HG03432 (cell line): ENCODE results near the gene SPRR3.

Source experiments
- ATAC-seq: cut with Tn5 transposase; IDR thresholded peaks from one replicate; pipeline ENCODE4 v1.9.1; 2021; ENCODE audit warnings: mild to moderate bottlenecking, moderate library complexity; ENCODE audit not compliant: unreplicated experiment

Gene SPRR3

GRCh38 chr1:153001382-153001781 is at the start of gene SPRR3:
SPRR3 (plus strand) TSS chr1:153001749; CDS start chr1:153003021, 1,272 bp downstream.
- no peak for ATAC-seq

GRCh38 chr1:152953761-152954160 is 47.8 kb upstream of the SPRR3 start:
- ATAC-seq = no peak

GRCh38 chr1:152954436-152954835 is 47.1 kb upstream of the SPRR3 start:
- ATAC-seq = no peak

GRCh38 chr1:152957561-152957960 is 44.0 kb upstream of the SPRR3 start:
- ATAC-seq = no peak

- no peak for ATAC-seq
These were observed 42.3 kb upstream of the SPRR3 start for GRCh38 chr1:152959273-152959672.

- ATAC-seq = no peak
These were observed 41.6 kb upstream of the SPRR3 start for GRCh38 chr1:152959801-152960451.

- ATAC-seq = no peak
These were observed 41.0 kb upstream of the SPRR3 start for GRCh38 chr1:152960452-152961044.

- no peak for ATAC-seq
These were observed 40.2 kb upstream of the SPRR3 start for GRCh38 chr1:152961226-152961891.

- ATAC-seq = no peak
These were observed 38.6 kb upstream of the SPRR3 start for GRCh38 chr1:152962876-152963415.

GRCh38 chr1:152964536-152964935 is 37.0 kb upstream of the SPRR3 start:
- ATAC-seq = no peak

GRCh38 chr1:152965853-152966252 is 35.7 kb upstream of the SPRR3 start:
- ATAC-seq = no peak

GRCh38 chr1:152967201-152967600 is 34.3 kb upstream of the SPRR3 start:
- peak; percentile 60 for ATAC-seq

- peak; percentile 92 for ATAC-seq
These were observed 33.3 kb upstream of the SPRR3 start for GRCh38 chr1:152968248-152968647.

- ATAC-seq = no peak
These were observed 32.5 kb upstream of the SPRR3 start for GRCh38 chr1:152969036-152969435.

- no peak for ATAC-seq
These were observed 31.1 kb upstream of the SPRR3 start, which contains the start of gene SPRR4 for GRCh38 chr1:152970495-152970894. SPRR4 (plus strand) TSS chr1:152970648; CDS start chr1:152971891, 1,243 bp downstream.

GRCh38 chr1:152972196-152972886 is 29.2 kb upstream of the SPRR3 start:
- no peak for ATAC-seq

- no peak for ATAC-seq
These were observed 24.9 kb upstream of the SPRR3 start for GRCh38 chr1:152976688-152977087.

- ATAC-seq = no peak
These were observed 23.9 kb upstream of the SPRR3 start for GRCh38 chr1:152977614-152978013.

GRCh38 chr1:152980676-152981075 is 20.9 kb upstream of the SPRR3 start:
- ATAC-seq = no peak

- no peak for ATAC-seq
These were observed 20.2 kb upstream of the SPRR3 start for GRCh38 chr1:152981146-152981871.

- no peak for ATAC-seq
These were observed 19.5 kb upstream of the SPRR3 start for GRCh38 chr1:152982076-152982475.
